ENCODE results near the gene FBXW4. TPM values are rescaled to one million over a fixed set of nuclear protein-coding genes. Genes with fewer than 3 reads are reported as not detected.

FBXW4 gene, protein sequence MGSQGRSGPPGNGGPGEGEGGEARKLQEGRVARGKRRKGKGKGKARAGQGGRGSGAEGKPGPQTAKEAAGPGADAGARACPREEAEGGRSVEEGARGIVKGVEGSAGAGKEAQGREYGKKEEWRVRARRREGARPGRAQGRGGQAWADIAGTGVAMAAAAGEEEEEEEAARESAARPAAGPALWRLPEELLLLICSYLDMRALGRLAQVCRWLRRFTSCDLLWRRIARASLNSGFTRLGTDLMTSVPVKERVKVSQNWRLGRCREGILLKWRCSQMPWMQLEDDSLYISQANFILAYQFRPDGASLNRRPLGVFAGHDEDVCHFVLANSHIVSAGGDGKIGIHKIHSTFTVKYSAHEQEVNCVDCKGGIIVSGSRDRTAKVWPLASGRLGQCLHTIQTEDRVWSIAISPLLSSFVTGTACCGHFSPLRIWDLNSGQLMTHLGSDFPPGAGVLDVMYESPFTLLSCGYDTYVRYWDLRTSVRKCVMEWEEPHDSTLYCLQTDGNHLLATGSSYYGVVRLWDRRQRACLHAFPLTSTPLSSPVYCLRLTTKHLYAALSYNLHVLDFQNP
- total RNA-seq: 10 to 100 TPM; 60.9 to 65.6 TPM
- 10 to 100 TPM; 28.0 to 48.0 TPM for polyA plus RNA-seq
- long read RNA-seq, donor 1, partial matches to known transcripts: 0 of 1 reads
- long read RNA-seq, donor 1, other reads (novel, unspliced or antisense): 0 of 1 reads
- long read RNA-seq, donor 2, partial matches to known transcripts: 0 of 2 reads
- long read RNA-seq, donor 2, other reads (novel, unspliced or antisense): 0 of 2 reads
- long read RNA-seq, donor 3, partial matches to known transcripts: 0 of 3 reads
- long read RNA-seq, donor 3, other reads (novel, unspliced or antisense): 0 of 3 reads
- long read RNA-seq, donor 4: 0 reads
- long read RNA-seq, donor 5, partial matches to known transcripts: 0 of 3 reads
- long read RNA-seq, donor 5, other reads (novel, unspliced or antisense): 0 of 3 reads

- peak; percentile 60 for ATAC-seq (ENCODE audit: insufficient read depth, low FRiP score)
- DNase-seq: peak; percentile 44 to 65 (median 50)
- H3K4me1 ChIP-seq (ENCODE audit: control insufficient read depth in 5 of 5, insufficient read depth in 5 of 5, low read length in 5 of 5): peaks cover 8 to 19% (median 13%) of the 10 kb centered on the region in 5 donors
- peak within 1 kb of the TSS; percentile 95 for H3K4me3 ChIP-seq
- no peaks in the 10 kb centered on the region for H3K27me3 ChIP-seq (ENCODE audit: control insufficient read depth in 3 of 3, insufficient read depth in 3 of 3, low read length in 2 of 3)
- H3K27ac ChIP-seq (ENCODE audit: low read depth in 1 of 2, low read length in 1 of 2): peak within 1 kb of the TSS; percentile 91 to 100
- TF ChIP-seq CTCF (IDR thresholded peaks at IDR 0.05; ENCODE audit: control extremely low read depth, extremely low read depth): no peak
- no peaks in the 10 kb centered on the region for H3K9me3 ChIP-seq (ENCODE audit: control insufficient read depth in 4 of 4, insufficient read depth in 3 of 4, low read length in 3 of 4)
- WGBS, 2 donors: 3 to 5% methylated on average over 63 to 70 of the region's 70 CpGs
- peak within 1 kb of the TSS; percentile 80 to 98 for H3K9ac ChIP-seq (ENCODE audit: insufficient read depth in 1 of 2, low read length in 2 of 2)
- peaks cover 0 to under 1% (median 0%) of the 10 kb centered on the region in 4 donors for H3K36me3 ChIP-seq (ENCODE audit: control insufficient read depth in 4 of 4, insufficient read depth in 4 of 4, low read length in 4 of 4)
Observed at GRCh38 chr10:101694674-101695403, at the start of gene FBXW4. FBXW4 (minus strand) TSS chr10:101695170; CDS start chr10:101695105, 65 bp downstream.

DNA sequence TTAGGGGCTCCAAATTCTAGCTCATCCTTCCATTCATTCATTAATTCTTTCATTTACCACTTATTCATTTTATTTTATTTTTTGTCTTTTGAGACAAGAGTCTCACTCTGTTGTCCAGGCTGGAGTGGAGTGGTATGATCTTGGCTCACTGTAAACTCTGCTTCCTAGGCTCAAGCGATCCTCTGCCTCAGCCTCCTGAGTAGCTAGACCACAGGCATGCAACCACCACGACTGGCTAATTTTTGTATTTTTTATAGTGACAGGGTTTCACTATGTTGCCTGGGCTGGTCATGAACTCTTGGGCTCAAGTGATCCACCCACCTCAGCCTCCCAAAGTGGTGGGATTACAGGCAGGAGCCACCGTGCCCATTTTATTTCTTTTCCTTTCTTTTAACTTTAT lies 49.3 kb upstream of the FBXW4 start:
- ATAC-seq (ENCODE audit: insufficient read depth, low FRiP score): no peak
- Histone ChIP-seq H3K27me3 (ENCODE audit: control insufficient read depth in 3 of 3, insufficient read depth in 3 of 3, low read length in 2 of 3) (peaks cover 0 to 3% (median 0%) of the 10 kb centered on the region in 3 donors), H3K9ac (ENCODE audit: insufficient read depth in 1 of 2, low read length in 2 of 2) (no peak overlapping the region), H3K9me3 (ENCODE audit: control insufficient read depth in 4 of 4, insufficient read depth in 3 of 4, low read length in 3 of 4) (no peaks in the 10 kb centered on the region), H3K4me3 (no peak overlapping the region), H3K4me1 (ENCODE audit: control insufficient read depth in 5 of 5, insufficient read depth in 5 of 5, low read length in 5 of 5) (no peaks in the 10 kb centered on the region), H3K27ac (ENCODE audit: low read depth in 1 of 2, low read length in 1 of 2) (no peak overlapping the region), H3K36me3 (ENCODE audit: control insufficient read depth in 4 of 4, insufficient read depth in 4 of 4, low read length in 4 of 4) (no peaks in the 10 kb centered on the region)
- 80% methylated on average over 3 of the region's 3 CpGs for WGBS, 2 donors
- DNase-seq: no peak
- TF ChIP-seq CTCF (IDR thresholded peaks at IDR 0.05; ENCODE audit: control extremely low read depth, extremely low read depth): no peak

- Histone ChIP-seq H3K9me3 (ENCODE audit: control insufficient read depth in 4 of 4, insufficient read depth in 3 of 4, low read length in 3 of 4) (no peaks in the 10 kb centered on the region), H3K36me3 (ENCODE audit: control insufficient read depth in 4 of 4, insufficient read depth in 4 of 4, low read length in 4 of 4) (no peaks in the 10 kb centered on the region), H3K9ac (ENCODE audit: insufficient read depth in 1 of 2, low read length in 2 of 2) (no peak overlapping the region), H3K4me3 (no peak overlapping the region), H3K27me3 (ENCODE audit: control insufficient read depth in 3 of 3, insufficient read depth in 3 of 3, low read length in 2 of 3) (peaks cover 0 to 5% (median 0%) of the 10 kb centered on the region in 3 donors), H3K27ac (ENCODE audit: low read depth in 1 of 2, low read length in 1 of 2) (no peak overlapping the region), H3K4me1 (ENCODE audit: control insufficient read depth in 5 of 5, insufficient read depth in 5 of 5, low read length in 5 of 5) (no peaks in the 10 kb centered on the region)
- 47 to 49% methylated on average over 2 of the region's 2 CpGs for WGBS, 2 donors
- TF ChIP-seq CTCF (IDR thresholded peaks at IDR 0.05; ENCODE audit: control extremely low read depth, extremely low read depth): no peak
- ATAC-seq (ENCODE audit: insufficient read depth, low FRiP score): no peak
- DNase-seq: no peak
Observed at GRCh38 chr10:101741938-101742337, 47.0 kb upstream of the FBXW4 start.

Data from lung (tissue), 16 donors.